ENCODE data around the gene UXS1.

UXS1 gene

DNA sequence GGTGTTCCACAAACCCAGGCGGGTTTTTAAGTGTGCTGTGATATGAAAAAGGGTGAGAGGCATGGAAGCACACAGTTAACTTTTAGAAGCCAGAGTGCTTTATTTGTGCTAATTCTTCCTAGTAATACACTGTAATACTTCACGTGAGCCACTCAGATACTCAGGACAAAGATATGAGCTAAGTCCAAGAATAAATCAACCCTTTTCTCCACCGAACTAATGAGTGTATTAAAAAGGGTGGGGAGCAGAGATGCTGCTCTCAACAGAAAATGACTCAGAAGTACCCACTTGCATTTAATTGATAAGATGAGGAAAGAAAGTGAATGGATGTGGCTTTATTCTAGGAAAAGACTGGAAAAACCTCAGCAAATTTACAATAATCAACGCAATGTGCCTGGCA, 79.9 kb downstream of the UXS1 start:
- in situ Hi-C loops (cut with MboI; ENCODE audit: low sequenced_read_pairs): loop anchor here (25.0 kb wide), 1 partner anchor 423 kb away; no protein-coding TSS in a partner anchor

GRCh38 chr2:106113361-106113966, 80.6 kb downstream of the UXS1 start:
- in situ Hi-C loops (cut with MboI; ENCODE audit: low sequenced_read_pairs): loop anchor here (25.0 kb wide), 1 partner anchor 424 kb away; no protein-coding TSS in a partner anchor

GRCh38 chr2:106111882-106112571, 82.1 kb downstream of the UXS1 start:
- in situ Hi-C loops (cut with MboI; ENCODE audit: low sequenced_read_pairs): loop anchor here (25.0 kb wide), 1 partner anchor 425 kb away; no protein-coding TSS in a partner anchor

DNA sequence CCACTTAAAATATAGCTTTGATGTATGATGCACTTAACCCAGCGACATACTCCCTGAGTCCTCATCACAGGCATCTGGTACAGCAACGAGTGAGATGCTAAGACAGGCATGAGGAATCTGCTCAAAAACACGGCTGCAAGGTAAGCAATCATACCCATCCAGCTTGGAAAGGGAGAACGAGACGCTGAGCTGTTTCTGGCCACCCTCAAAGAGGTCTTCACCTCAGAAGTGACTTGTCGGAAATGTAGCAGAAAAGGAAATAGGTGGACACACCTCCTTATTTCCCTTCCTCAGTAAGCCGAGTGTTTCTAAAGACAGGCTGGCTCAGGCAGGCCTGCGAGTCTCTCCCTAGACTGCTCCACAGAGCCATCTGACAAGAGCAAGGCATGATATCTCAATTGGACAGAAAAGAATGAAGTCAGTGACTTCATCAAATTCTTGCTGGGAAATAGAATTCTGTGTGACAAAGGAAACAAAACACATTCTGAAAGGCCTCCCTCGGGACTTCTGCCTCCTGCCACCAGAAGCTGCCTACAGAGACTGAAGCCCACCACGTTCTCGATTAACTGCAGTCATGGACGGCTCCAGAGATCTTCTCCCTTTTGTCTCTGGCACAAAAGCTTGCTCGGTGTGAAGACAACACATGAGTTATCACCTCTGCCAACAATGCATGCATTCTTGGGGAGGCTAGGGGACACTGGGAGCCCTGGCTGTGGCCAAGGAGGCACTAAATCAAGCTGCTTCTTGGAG, 84.3 kb downstream of the UXS1 start:
- in situ Hi-C loops (cut with MboI; ENCODE audit: low sequenced_read_pairs): loop anchor here (25.0 kb wide), 1 partner anchor 427 kb away; no protein-coding TSS in a partner anchor

GRCh38 chr2:106108791-106109190, 85.3 kb downstream of the UXS1 start:
- in situ Hi-C loops (cut with MboI; ENCODE audit: low sequenced_read_pairs): loop anchor here (25.0 kb wide), 1 partner anchor 429 kb away; no protein-coding TSS in a partner anchor

DNA sequence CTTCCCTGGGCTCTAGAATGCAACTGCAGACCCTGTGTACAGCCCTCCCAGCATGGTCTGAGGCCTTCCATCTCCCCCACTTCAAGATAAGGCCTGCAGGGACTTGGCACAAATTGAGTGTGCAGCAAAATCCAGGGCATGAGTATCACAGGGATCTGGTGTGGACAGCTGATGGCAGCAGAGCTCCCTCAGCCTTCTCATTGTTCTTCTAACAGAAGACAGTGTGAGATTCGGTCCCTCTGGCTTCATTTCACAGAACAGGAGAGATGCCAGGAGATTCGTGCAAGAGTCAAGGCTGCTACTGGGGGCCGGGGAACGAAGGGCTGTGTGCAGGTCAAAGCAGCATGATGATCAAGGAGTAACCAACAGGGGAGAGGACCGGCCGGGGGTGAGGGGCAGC, 85.8 kb downstream of the UXS1 start:
- in situ Hi-C loops (cut with MboI; ENCODE audit: low sequenced_read_pairs): loop anchor here (25.0 kb wide), 1 partner anchor 429 kb away; no protein-coding TSS in a partner anchor

- in situ Hi-C loops (cut with MboI; ENCODE audit: low sequenced_read_pairs): loop anchor here (25.0 kb wide), 1 partner anchor 430 kb away; no protein-coding TSS in a partner anchor
Observed at GRCh38 chr2:106107509-106108131, 86.5 kb downstream of the UXS1 start.

GRCh38 chr2:106106622-106107508, 87.2 kb downstream of the UXS1 start:
- in situ Hi-C loops (cut with MboI; ENCODE audit: low sequenced_read_pairs): loop anchor here (25.0 kb wide), 1 partner anchor 430 kb away; no protein-coding TSS in a partner anchor

- in situ Hi-C loops (cut with MboI; ENCODE audit: low sequenced_read_pairs): loop anchor here (25.0 kb wide), 1 partner anchor 432 kb away; no protein-coding TSS in a partner anchor
Observed at GRCh38 chr2:106105151-106105922, 88.8 kb downstream of the UXS1 start.

DNA sequence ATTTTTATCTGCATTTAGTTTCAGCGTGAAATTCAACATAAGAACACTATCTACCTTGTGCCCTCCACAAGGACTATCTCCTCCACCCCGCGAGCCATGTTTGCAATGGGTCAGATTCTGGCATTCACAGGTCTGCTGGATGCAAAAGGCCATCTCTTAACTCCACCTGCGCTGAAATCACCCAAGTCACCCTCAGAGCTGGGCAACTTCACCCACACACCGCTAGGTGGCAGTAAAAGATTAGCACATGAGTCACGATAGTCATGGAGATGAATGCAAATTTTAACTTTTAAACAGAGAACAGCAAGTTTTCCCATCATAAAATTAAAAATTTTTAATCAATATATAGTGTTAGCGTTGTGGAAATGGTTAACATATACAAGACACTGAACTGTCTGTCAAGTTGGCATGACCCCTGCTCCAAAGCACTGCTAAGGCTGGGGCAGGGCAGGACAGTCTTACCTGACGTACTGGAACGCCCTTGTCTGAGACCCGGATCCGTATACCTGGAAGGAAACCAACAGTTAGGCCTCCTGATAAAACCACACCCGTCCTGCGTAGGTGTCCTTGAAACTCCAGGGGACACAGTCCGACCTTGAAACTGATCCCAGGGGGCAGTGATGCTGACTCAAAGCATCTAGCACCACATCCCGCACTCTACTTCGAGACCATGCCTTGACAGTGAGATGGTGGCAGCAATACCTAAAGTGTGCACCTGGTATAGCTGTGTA, 89.6 kb downstream of the UXS1 start:
- in situ Hi-C loops (cut with MboI; ENCODE audit: low sequenced_read_pairs): loop anchor here (25.0 kb wide), 1 partner anchor 433 kb away; no protein-coding TSS in a partner anchor

GRCh38 chr2:106099691-106100090, 94.4 kb downstream of the UXS1 start:
- in situ Hi-C loops (cut with MboI; ENCODE audit: low sequenced_read_pairs): loop anchor here (25.0 kb wide), 1 partner anchor 438 kb away; no protein-coding TSS in a partner anchor

GRCh38 chr2:106098664-106099063, 95.4 kb downstream of the UXS1 start:
- in situ Hi-C loops (cut with MboI; ENCODE audit: low sequenced_read_pairs): no loop called here

DNA sequence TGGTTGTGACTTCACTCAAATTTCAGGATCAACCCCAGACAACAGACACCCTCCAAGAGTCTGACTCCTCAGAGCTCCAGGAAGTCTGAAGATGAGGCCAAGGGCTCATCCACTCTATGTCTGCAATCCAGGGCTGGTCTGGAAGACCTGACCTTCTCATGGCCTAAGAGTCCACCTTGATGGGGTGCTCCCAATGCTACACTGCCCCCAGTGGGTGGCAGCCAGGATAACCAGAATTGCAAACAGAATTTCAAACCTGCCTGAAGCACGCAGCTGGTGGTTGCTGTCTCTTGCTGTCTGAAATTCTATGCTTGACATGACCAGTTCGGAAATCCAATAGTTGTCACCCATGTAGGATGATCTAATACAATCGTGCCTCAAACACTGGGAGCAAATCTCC, 96.0 kb downstream of the UXS1 start:
- in situ Hi-C loops (cut with MboI; ENCODE audit: low sequenced_read_pairs): no loop called here

DNA sequence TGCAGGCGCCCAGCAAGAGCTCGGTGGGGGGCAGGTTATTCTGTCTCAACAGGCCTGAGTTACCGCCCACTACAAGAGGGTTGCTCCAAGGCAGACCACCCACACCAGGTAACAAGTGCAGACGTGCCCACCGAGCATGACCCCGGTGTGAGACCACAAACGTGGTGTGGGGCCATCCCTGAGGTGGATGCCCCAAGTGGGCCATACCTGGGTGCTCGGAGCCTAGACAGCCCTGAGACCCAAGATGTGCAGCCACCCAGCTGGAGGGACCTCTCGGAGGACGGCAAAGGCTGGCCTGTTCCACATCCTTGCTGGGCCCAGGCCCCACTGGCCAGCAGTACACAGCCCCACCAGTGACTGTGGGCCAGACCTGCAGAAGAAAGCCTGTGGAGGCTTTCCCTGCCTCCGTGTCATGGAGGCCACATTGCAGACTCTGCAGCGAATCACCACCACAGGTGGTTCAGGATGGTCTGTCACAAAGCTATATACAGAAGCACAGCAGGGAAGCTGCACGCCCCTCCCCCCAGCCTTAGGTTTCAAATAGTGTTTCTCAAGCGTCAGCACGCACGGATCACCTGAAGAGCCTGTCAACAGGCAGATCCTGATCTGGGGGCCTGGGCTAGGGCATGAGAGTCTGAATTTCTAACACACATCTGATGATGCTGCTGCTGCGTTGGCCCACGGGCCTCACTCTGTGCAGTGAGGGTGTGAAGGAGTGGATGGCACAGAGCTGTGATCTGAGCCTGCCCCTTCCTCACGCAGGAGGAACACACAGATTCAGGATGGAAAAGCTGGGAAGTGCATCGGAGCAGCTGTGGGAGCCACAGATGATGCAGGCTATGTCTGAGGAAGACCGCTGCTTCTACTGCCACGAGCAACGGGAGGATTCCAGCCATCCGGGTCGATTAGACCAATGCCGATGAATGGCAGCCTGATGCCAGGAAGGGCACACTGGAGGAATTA, 96.8 kb downstream of the UXS1 start:
- in situ Hi-C loops (cut with MboI; ENCODE audit: low sequenced_read_pairs): no loop called here

DNA sequence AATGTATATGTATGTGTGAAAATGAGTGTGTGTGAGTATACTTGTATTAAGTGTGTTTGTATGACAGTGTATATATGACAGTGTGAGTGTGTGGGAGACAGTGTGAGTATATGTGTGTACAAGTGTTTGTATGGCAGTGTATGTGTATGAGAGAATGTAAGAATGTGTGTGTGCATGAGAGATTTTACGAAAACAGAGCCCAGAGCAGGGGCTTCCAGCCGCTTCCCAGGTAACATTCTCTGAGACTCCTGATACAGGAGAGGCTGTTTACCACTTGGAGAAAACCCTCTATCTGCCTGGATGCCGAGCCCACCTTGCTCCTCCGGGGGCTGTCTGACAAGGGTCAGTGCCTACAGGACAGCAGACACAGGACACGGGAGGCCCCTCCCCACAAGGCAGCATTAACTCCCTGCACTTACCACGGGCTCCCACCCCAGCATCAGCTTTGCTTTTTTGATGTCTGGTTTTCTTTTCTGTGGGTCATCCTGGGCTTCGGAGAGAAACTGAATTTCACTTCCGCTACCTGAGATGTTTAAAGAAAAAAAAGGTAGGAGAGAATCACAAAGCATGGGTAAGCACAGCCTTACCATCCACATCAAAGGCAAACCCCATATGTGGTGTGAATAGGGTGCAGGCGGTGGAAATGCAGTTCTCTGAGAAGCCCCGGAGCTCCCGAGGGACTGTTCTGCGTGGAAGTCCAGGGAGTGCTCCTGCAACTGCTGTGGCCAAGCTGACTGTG, 97.6 kb downstream of the UXS1 start:
- in situ Hi-C loops (cut with MboI; ENCODE audit: low sequenced_read_pairs): no loop called here

DNA sequence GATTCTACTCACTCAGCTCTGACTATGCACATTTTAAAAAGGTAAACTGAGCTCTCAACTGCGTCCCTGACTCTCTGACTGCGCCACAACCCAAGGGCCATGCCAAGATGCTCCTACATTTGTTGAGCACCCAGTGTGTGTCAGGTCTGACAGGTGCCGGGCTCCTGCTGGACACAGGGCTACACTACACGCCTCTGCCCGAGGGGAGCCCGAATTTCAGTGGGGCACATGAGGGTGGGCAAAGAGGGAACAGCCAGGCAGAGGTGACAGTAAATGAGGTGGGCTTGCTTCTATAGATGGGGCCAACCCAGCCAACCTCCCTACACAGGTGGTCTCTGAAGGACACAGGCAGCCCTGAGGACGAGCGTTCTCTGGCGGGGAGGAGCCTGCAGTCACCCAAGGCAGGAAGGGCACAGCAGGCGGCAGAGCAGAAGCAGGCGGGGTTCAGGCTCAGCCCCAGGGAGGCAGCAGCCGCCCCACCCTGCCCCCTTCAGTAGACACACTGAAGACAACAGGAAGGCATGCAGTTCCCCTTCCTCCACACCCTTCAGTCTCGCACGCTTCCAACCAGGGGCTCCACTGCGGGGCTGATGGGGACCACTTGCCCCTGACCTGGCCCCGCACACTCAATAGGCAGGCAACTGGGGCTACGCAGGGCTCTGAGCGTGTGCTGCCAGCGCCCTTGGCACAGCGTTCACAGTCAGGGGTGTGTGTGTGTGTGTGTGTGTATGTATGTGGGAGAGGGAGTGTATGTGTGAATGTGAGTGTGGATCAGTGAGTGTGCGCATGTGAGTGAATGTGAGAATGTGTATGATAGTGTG, 98.4 kb downstream of the UXS1 start:
- in situ Hi-C loops (cut with MboI; ENCODE audit: low sequenced_read_pairs): no loop called here

All from HL-60/S4 treated with retinoic acid at 250 ng/mL for 4 days and 3 days (cell line).